Thymus (tissue), 11 donors: ENCODE results near the gene STX18. TPM values are rescaled to one million over a fixed set of nuclear protein-coding genes. Genes with fewer than 3 reads are reported as not detected.

Experiments
- DNase-seq, 9 donors: peaks; one replicate each; pipeline ENCODE4 v3.0.0-alpha.2; 2013; ENCODE audit warnings: low spot score in 9 of 9, low read depth in 6 of 9, missing footprints in 1 of 9
- H3K27ac ChIP-seq, 2 donors: one replicate each; pipeline ENCODE4 v1.5.1; 2013; ENCODE audit warnings: control low read depth in 1 of 2, low read depth in 1 of 2, low read length in 1 of 2, mild to moderate bottlenecking in 1 of 2, moderate library complexity in 1 of 2
- H3K27me3 ChIP-seq, 2 donors: one replicate each; pipeline ENCODE4 v1.5.1; 2013; ENCODE audit warnings: low read length in 1 of 2; ENCODE audit not compliant: control insufficient read depth in 2 of 2, insufficient read depth in 1 of 2
- H3K36me3 ChIP-seq, 2 donors: one replicate each; pipeline ENCODE4 v1.5.1; 2013; ENCODE audit warnings: low read length in 1 of 2, mild to moderate bottlenecking in 1 of 2, moderate library complexity in 1 of 2; ENCODE audit not compliant: control insufficient read depth in 2 of 2, insufficient read depth in 2 of 2
- H3K4me1 ChIP-seq, 2 donors: one replicate each; pipeline ENCODE4 v1.5.1; 2013; ENCODE audit warnings: low read length in 2 of 2; ENCODE audit not compliant: control insufficient read depth in 2 of 2, insufficient read depth in 2 of 2
- H3K4me3 ChIP-seq, 2 donors: one replicate each; pipeline ENCODE4 v1.5.1; 2013; ENCODE audit warnings: low read length in 2 of 2, control low read depth in 1 of 2, mild to moderate bottlenecking in 1 of 2
- H3K9me3 ChIP-seq, 2 donors: one replicate each; pipeline ENCODE4 v1.5.1; 2013; ENCODE audit warnings: low read length in 1 of 2, mild to moderate bottlenecking in 1 of 2; ENCODE audit not compliant: control insufficient read depth in 2 of 2, insufficient read depth in 1 of 2
- WGBS: extraction: QIAGEN DNeasy Blood & Tissue Kit; methylation state at CpG from one replicate; pipeline ENCODE4 v1.1.7; 2013; 5-methylcytosine and 5-hydroxymethylcytosine counted together
- polyA plus RNA-seq: library from polyadenylated mRNA; stranded (reverse); fragments of 200-250 nt; gene quantifications from one replicate; pipeline ENCODE4 v1.2.3, GENCODE V29; 2013
- total RNA-seq: library from RNA; stranded (reverse); fragments of 120-200 nt; gene quantifications from one replicate; pipeline ENCODE4 v1.2.4, GENCODE V29; 2013
- donor health status: healthy.

Gene STX18
- total and polyA plus RNA-seq, 2 donors: 27.8 to 33.1 TPM

DNA sequence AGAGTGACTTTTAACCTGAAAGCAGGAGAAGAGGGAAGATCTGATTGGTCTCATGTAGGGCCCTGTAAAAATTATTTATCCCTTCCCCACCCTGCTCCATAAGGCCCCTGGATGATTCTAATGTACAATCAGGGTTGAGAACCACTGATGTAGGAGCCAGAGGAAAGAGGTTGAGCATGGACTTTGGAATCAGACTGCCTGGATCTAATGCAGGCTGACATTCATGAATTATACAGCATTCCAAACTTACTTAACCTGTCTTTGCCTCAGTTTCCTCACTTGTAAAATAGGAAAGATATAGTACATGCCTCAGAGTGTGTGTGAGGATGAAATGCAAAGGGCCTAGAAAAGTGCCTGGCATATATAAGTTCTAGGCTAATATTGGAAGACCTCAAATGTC, 47.0 kb downstream of the STX18 start:
- Histone ChIP-seq H3K36me3 (no peaks in the 10 kb centered on the region), H3K4me1 (no peaks in the 10 kb centered on the region), H3K27ac (no peak overlapping the region), H3K27me3 (no peaks in the 10 kb centered on the region), H3K9me3 (no peaks in the 10 kb centered on the region), H3K4me3 (no peak overlapping the region)
- DNase-seq: no peak

DNA sequence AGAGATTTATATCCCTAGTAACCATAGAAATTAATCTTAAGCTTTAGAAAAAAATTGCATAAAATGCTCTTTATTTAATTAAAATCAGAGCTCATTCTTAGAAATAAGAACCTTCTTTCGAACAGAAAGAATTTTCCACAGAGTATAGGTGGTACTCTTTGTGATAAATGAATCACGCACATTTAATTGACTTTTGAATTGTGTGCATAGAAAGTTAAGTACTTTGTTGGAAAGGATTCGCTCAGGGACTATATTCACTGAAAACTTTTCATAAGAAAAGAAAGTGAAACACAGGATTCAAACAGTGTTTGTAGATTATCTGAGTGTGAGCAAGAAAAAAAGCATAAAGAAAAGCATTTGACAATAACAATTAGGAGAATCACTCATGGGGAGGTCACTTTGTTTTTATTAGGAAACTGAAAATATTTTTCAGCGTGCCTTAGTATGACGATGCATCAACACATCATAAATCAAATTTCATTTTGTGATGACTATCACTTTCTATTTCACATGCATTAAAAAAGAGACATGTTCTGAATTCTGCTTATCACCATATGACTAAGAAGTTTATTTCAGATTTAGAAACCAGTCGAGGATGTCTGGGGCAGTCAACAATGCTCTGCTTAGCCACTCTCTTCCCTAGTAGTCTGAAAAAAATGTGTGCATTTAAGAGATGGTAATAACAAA, 49.5 kb downstream of the STX18 start:
- DNase-seq: no peak
- Histone ChIP-seq H3K9me3 (no peaks in the 10 kb centered on the region), H3K4me1 (no peaks in the 10 kb centered on the region), H3K27ac (no peak overlapping the region), H3K36me3 (no peaks in the 10 kb centered on the region), H3K27me3 (no peaks in the 10 kb centered on the region), H3K4me3 (no peak overlapping the region)
- WGBS: 72% methylated on average over 6 of the region's 6 CpGs

DNA sequence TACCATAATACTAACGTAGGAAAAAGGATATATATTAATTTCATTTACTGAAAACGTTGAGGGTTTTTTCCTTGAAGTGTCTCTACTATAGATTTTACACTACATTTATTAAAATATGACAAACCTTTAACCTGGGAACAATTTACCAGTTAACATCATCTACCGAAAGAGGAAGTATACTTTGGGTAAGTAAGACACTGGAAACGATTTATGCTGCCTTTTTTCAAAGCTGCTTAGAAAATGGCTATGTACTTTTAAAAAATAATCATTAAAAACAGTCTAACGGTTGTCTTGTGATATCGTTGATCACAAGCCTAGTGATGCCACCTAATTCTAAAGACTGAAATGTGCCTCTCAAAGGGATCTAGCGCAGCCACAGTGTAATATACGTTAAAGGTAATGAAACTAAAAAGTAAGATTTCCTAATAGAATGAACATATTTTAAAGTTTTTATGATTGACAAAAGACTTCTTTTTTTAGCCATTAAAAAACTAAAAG, 50.4 kb downstream of the STX18 start:
- Histone ChIP-seq H3K27ac (no peak overlapping the region), H3K36me3 (no peaks in the 10 kb centered on the region), H3K4me3 (no peak overlapping the region), H3K4me1 (no peaks in the 10 kb centered on the region), H3K27me3 (no peaks in the 10 kb centered on the region), H3K9me3 (no peaks in the 10 kb centered on the region)
- WGBS: 81% methylated on average over 8 of the region's 8 CpGs
- DNase-seq: no peak

DNA sequence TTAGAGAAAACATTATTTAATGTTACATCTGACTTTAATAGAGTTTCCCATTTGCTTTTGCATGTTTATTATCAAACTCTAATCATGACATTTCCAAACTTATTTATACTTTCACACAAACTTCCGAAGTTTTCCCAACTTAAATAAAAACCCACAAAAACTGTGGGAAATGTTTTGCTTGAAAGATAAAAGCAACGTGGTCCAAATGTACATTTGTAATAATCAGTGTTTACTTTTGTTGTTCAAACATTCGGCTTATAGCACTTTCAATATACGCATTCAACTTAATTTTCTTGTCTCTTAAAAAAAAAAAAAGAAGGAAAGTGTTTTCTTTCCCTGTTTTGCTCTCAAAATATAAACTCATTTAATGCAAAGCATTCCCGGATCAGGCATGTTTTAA, 51.0 kb downstream of the STX18 start:
- Histone ChIP-seq H3K36me3 (no peaks in the 10 kb centered on the region), H3K27me3 (no peaks in the 10 kb centered on the region), H3K4me3 (no peak overlapping the region), H3K27ac (no peak overlapping the region), H3K9me3 (no peaks in the 10 kb centered on the region), H3K4me1 (no peaks in the 10 kb centered on the region)
- WGBS: 97% methylated on average over 5 of the region's 5 CpGs
- DNase-seq: no peak

DNA sequence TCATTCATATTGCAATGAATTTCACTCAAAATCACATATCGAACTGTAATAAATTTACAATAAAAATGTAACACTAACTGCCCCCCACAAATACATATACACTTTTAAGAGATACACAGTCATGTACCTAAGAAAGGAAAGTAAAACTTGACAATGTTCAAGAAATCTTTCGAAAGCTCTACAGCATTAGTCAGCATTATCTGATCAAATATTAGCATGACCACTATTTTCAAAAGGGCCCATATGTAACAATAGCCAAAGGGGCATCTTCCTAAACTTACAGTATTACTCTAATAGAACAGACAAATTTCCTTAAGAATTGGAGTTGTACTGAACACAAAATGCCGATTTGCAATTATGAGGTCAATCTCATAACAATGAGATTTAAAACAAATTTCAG, 51.8 kb downstream of the STX18 start:
- no peak for DNase-seq
- Histone ChIP-seq H3K9me3 (no peaks in the 10 kb centered on the region), H3K36me3 (no peaks in the 10 kb centered on the region), H3K4me1 (no peaks in the 10 kb centered on the region), H3K27me3 (no peaks in the 10 kb centered on the region), H3K4me3 (no peak overlapping the region), H3K27ac (no peak overlapping the region)
- 97% methylated on average over 3 of the region's 3 CpGs for WGBS

DNA sequence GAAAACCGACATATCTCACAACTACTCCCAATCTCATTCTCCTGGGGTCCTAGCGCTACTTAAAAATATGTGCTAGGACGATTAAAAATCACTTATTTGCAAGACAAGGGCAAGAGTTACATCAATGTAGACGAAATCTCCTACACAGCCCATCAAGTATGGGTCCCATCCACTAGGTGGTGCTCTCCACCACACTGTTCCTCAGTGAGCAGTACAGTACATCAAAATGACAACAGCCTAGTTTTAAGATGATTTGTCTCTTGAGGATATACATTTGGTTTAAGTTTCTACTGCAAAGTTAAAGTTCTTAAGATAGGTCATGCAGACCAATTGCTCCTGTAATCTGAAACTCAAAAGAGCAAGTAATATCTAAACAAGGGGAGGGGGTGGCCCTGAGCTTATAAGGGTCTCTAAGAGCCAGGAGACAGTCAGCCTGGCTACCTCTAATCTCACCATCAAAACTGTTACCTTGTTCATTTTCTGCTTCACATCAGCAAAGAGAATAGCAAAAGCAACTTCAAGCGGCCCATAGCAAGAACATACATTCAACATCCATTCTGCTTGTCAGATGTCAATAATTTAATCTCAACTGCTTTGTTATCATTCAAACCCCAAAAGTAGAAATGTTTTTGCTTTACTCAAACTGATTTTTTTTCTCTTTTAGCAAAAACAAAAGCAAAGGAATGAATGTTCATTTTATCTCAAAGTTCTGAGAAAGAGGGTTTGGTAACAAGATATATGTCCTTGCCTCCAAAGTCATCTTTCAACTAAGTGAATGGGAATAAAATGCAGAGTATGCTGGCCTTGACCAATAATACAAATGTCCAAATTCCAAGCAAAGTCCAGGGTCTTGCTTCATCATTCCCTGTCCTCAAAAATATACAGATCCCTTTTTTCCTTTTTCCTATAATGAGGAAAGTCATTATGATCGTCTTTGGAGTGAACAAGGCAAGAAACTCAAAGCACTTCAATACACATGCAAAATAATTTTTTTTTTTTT, 53.1 kb downstream of the STX18 start:
- H3K4me3 ChIP-seq: no peak overlapping the region
- H3K4me1 ChIP-seq: no peaks in the 10 kb centered on the region
- peak; percentile 21 to 81 (median 67) for DNase-seq

DNA sequence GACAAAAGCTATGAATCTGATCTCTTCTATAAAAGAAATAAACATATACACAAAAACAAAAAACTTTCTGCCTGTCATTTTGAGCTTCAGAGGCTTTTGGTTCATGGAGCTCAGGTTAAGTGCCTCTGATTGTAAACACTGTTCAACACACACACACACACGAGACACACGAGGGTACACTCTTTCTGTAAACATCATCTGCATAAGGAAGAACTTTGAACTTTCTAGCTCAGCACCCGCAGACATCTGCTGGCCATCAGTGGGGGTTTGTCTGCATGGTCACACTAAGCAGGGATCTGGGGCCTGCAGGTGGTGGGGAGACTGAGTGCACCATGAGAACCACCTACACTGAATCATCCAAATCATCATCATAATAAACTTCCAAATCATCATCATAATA, 54.9 kb downstream of the STX18 start:
- no peak overlapping the region for H3K27ac ChIP-seq
- H3K4me1 ChIP-seq: peaks cover 0 to 4% of the 10 kb centered on the region in 2 donors
- no peak overlapping the region for H3K4me3 ChIP-seq
- no peaks in the 10 kb centered on the region for H3K9me3 ChIP-seq
- DNase-seq: no peak
- 94% methylated on average over 3 of the region's 3 CpGs for WGBS
- H3K36me3 ChIP-seq: no peaks in the 10 kb centered on the region
- H3K27me3 ChIP-seq: no peaks in the 10 kb centered on the region

More for the DNA sequence above, 53.1 kb downstream of the STX18 start:
- 62% methylated on average over 6 of the region's 6 CpGs for WGBS
- Histone ChIP-seq H3K36me3 (no peaks in the 10 kb centered on the region), H3K27ac (no peak overlapping the region), H3K9me3 (no peaks in the 10 kb centered on the region), H3K27me3 (no peaks in the 10 kb centered on the region)

DNA sequence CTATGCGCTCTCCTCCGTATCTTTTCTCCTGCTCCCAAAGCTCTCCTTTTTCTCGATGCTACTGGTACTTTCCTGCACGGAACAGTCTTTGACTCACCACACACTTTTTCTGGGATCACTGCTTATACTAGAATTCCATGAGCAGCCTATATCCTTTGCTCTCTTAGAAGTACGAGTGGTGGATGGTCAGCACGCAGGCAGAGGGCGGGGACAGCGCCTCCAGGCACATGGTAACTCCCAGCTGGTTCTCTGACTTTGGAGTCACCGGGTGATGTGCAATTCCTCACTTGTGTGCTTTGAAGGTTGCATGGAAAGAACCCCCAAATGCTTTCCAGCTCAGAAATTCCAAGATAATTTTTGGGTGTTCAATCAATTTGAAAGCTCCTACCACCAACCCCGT, 56.0 kb downstream of the STX18 start:
- DNase-seq: no peak
- no peaks in the 10 kb centered on the region for H3K9me3 ChIP-seq
- H3K27me3 ChIP-seq: no peaks in the 10 kb centered on the region
- H3K27ac ChIP-seq: no peak overlapping the region
- no peaks in the 10 kb centered on the region for H3K36me3 ChIP-seq
- WGBS: 98% methylated on average over 10 of the region's 10 CpGs
- H3K4me3 ChIP-seq: no peak overlapping the region
- peaks cover 0 to 4% of the 10 kb centered on the region in 2 donors for H3K4me1 ChIP-seq

DNA sequence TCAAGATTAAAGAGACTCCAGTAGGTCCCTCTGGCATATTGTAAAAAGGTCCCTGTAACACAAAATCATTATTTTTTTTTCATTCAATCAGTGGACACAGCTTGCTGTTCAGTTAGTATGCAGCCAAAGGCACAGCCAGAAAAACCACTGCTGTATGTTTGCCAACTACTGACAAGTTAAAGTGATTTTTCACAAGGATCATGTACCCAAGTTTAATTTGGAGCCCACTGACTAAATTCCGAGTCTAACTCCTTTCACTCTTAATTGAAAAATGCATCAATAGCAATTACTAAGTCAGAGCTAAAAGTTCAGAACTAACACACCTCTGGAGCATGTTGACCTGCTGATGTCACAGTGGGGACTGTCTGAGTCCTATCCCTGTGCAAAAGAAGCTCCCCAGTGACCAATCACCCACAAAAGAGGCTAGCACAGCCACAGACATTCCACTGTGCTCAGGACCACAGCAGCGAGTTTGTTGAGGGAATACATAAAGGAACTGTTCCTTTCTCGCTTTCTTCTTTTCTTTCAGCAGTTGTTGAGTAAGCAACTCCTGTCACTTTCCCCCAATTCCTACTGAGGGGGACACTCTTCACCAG, 60.4 kb downstream of the STX18 start:
- H3K4me3 ChIP-seq: no peak overlapping the region
- peaks cover 0 to 4% of the 10 kb centered on the region in 2 donors for H3K4me1 ChIP-seq
- no peaks in the 10 kb centered on the region for H3K36me3 ChIP-seq
- H3K27ac ChIP-seq: no peak overlapping the region
- no peaks in the 10 kb centered on the region for H3K27me3 ChIP-seq
- DNase-seq: no peak
- no peaks in the 10 kb centered on the region for H3K9me3 ChIP-seq
- 96% methylated on average over 3 of the region's 3 CpGs for WGBS
